NCI-H1092 treated with DMSO at 0.1 percent for 48 hours (cell line): ENCODE data around the gene HHATL.
A peak's percentile ranks its signal among the peaks of the same experiment; 100 is the strongest.

Experiments used
- DNase-seq: peaks from one replicate; lab custom pipeline; 2025; lab: John Stamatoyannopoulos, UW

Gene HHATL

GRCh38 chr3:42702066-42702951 lies at the start of gene HHATL:
Gene HHATL (minus strand): TSS chr3:42702798. CDS start chr3:42700826, 1,972 bp downstream.
- DNase-seq, result no peak

GRCh38 chr3:42751609-42752008 lies 49.0 kb upstream of the HHATL start:
- no peak for DNase-seq

GRCh38 chr3:42750834-42751233 lies 48.2 kb upstream of the HHATL start:
- DNase-seq, result no peak

- DNase-seq, result no peak
Observed at GRCh38 chr3:42749753-42750231, 47.2 kb upstream of the HHATL start.

- DNase-seq, result no peak
Observed at GRCh38 chr3:42749025-42749752, 46.6 kb upstream of the HHATL start.

- DNase-seq, result no peak
Observed at GRCh38 chr3:42747581-42747980, 45.0 kb upstream of the HHATL start.

GRCh38 chr3:42746455-42747450 lies 44.2 kb upstream of the HHATL start:
- DNase-seq, result peak; percentile 6

- no peak for DNase-seq
Observed at GRCh38 chr3:42745776-42746454, 43.3 kb upstream of the HHATL start.

GRCh38 chr3:42745291-42745745 lies 42.7 kb upstream of the HHATL start:
- no peak for DNase-seq

- DNase-seq, result no peak
Observed at GRCh38 chr3:42743204-42743995, 40.8 kb upstream of the HHATL start.

- no peak for DNase-seq
Observed at GRCh38 chr3:42742688-42743087, 40.1 kb upstream of the HHATL start.

- no peak for DNase-seq
Observed at GRCh38 chr3:42742259-42742658, 39.7 kb upstream of the HHATL start.

GRCh38 chr3:42741796-42742195 lies 39.2 kb upstream of the HHATL start:
- DNase-seq, result no peak

GRCh38 chr3:42739401-42740158 lies 37.0 kb upstream of the HHATL start:
- DNase-seq, result no peak

- DNase-seq, result no peak
Observed at GRCh38 chr3:42736531-42736930, 33.9 kb upstream of the HHATL start.

GRCh38 chr3:42736081-42736480 lies 33.5 kb upstream of the HHATL start:
- no peak for DNase-seq

GRCh38 chr3:42735615-42736014 lies 33.0 kb upstream of the HHATL start:
- no peak for DNase-seq

- DNase-seq, result no peak
Observed at GRCh38 chr3:42735019-42735418, 32.4 kb upstream of the HHATL start.

GRCh38 chr3:42734263-42734860 lies 31.8 kb upstream of the HHATL start:
- no peak for DNase-seq
